GM21723 (cell line): ENCODE results near the gene RBM28.
"Not testable (repeated sequence)": the region's sequence is repeated elsewhere in the genome, so short reads cannot be mapped to it uniquely, and the experiment has no call there.

Experiments
- ATAC-seq: cut with Tn5 transposase; IDR thresholded peaks from one replicate; pipeline ENCODE4 v1.9.1; 2021; ENCODE audit warnings: mild to moderate bottlenecking, moderate library complexity; ENCODE audit not compliant: unreplicated experiment

RBM28 gene

DNA sequence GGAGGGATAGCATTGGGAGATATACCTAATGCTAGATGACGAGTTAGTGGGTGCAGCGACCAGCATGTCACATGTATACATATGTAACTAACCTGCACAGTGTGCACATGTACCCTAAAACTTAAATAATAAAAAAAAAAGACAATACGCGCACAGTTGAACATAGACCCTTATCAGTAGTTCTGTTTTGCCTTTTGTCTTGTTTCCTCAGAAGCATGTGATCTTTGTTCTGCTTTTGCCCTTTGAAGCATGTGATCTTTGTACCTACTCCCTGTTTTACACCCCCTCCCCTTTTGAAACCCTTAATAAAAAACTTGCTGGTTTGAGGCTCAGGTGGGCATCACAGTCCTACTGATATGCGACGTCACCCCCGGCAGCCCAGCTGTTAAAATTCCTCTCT lies 45.7 kb downstream of the RBM28 start:
- not testable (repeated sequence) for ATAC-seq

- ATAC-seq = no peak
Observed at GRCh38 chr7:128287556-128287955, 56.2 kb downstream of the RBM28 start.

DNA sequence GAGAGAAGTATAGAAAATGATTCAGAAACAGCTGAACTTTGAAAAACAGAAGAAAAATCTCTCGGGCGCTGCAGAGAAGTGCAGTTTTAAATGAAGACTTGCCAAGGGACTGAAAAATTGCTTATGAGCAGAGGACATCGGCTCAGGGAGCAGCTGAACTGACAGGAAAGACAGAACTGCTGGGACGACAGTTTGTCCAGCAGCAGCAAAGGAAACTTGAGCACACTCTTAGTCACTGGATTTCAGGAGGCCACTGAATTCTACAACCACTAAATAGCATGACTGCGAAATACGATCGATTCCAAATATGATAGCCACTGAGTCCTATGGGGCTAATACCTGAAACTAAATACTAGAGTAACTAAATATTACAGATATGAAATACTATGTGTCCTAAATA lies 59.6 kb downstream of the RBM28 start:
- no peak for ATAC-seq

- no peak for ATAC-seq
Observed at GRCh38 chr7:128281605-128282380, 61.9 kb downstream of the RBM28 start.

DNA sequence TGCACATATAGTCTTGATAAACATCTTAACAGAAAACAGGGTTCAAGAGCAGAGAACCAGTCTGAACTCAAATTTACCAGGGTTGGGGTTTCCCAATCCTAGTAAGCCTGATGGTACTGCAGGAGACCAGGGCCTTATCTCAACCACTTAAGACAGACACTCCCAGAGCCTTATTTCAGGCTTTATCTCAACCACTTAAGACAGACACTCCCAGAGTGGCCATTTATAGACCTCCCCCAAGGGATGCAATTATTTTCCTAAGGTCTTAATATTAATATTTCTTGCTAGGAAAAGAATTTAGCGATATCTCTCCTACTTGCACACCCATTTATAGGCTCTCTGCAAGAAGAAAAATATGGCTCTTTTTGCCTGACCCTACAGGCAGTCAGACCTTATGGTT lies 63.3 kb downstream of the RBM28 start:
- ATAC-seq = not testable (repeated sequence)

DNA sequence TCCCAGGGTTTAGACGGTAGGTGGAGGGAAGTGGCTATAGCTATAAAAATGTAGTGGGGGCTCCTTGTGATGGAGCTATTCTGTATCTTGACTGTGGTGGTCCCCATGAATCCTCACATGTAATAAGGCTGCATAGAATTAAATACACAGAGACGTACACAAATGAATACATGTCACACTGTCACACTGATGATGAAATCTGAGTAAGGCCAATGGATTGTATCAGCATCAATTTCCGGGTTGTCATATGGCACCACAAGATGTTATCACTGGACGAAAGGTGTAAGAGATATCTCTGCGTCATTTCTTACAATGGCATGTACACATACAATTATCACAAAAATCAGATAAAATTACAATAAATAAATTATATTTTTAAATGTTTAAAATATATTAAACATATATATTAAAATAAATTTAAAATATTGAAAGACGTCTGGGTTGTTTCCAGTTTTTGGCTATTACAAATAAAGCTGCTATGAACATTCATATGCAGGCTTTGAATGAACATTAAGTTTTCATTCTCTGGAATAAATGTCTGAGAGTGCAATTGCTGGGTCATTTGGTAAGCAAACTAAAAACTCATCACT lies 64.5 kb downstream of the RBM28 start:
- no peak for ATAC-seq

GRCh38 chr7:128278366-128278765 lies 65.3 kb downstream of the RBM28 start:
- no peak for ATAC-seq

GRCh38 chr7:128275681-128276080 lies 68.0 kb downstream of the RBM28 start:
- ATAC-seq = no peak

GRCh38 chr7:128274884-128275603 lies 68.7 kb downstream of the RBM28 start:
- no peak for ATAC-seq

GRCh38 chr7:128274246-128274883 lies 69.3 kb downstream of the RBM28 start:
- ATAC-seq = no peak

DNA sequence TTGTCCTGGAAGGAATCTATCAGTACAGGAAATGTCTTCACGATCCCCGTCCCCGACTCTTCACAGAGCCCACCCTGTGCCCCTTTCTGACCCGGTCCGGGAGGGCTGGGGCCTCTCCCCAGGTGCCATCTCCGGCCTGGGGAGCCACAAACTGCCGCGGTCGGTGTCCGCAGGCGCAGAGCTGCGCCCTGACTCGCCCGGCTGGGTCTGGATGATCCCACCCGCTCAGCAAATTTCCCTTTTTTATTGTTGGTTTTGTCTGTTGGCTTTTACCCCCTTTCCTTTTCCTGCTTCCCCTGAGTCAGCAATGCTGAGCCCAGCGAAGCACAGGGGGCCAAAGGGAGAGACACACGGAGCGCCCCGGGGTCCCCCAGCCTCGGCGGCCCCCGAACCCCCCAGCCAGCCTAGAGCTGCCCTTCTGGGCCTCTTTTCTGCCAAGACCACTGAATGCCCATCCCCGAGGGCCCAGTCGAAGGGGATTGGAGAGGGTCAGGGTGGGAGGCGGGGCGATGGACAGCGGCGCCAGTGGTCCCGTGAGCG lies 71.7 kb downstream of the RBM28 start:
- ATAC-seq = no peak

DNA sequence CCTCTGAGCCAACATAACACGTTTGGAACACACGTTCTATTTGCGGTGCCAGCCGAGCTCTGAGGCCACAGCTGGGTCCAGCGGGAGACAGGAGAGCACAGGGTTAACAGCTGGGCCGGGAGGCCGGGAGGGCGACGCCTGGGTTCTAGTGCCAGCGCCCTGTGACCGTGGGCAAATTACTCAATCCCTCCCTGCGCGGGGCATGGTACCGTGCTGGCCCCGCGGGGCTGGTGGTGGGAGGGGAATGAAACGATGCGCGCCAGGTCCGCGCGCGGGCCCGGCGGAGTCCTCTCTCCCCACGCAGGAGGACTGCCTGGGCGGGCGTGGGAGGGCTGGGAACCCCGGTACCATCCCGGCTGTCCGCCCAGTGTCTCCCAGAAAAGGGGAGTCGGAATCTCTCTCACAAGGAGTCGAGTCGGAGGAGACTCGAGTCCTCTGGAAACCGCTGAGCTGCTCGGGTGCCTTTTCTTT lies 72.2 kb downstream of the RBM28 start:
- ATAC-seq = no peak

GRCh38 chr7:128270826-128271272 lies 72.9 kb downstream of the RBM28 start:
- ATAC-seq = no peak

GRCh38 chr7:128268233-128268632 lies 75.5 kb downstream of the RBM28 start:
- ATAC-seq = no peak

GRCh38 chr7:128267595-128267924 lies 76.1 kb downstream of the RBM28 start:
- ATAC-seq = no peak

DNA sequence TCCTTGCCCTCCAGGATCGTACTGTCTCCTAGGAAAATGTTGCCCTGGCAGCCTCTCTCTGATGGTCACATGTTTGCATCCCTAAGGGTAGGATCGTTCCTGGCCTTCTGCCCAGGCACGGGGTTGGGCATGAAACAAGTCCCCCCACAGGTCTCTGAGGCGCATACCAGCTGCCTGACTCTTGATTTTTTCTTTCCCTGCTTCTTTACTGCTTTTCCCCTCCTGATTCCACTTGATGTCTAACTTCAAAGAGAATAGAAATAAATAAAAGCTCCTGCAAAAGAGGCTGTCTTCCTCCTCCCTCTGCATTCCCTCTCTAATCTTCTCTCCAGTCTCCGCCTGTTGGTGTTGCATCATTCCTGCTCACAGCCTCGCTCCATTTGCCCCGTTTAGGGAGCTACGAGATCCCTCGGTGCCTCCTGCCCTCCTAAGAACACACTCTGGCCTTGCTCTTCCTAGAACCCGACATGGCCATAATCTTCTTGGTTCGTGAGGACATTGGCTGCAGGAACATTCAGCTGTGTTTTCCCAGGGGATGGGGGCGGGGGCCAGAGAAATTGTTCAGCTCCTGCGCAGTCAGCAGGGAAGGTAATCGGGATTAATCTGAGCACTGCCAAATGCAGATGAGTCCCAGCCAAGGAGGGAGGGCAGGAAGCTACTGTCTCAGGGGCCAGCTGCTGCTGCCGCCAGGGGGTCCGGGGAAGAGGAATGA lies 76.7 kb downstream of the RBM28 start:
- no peak for ATAC-seq

DNA sequence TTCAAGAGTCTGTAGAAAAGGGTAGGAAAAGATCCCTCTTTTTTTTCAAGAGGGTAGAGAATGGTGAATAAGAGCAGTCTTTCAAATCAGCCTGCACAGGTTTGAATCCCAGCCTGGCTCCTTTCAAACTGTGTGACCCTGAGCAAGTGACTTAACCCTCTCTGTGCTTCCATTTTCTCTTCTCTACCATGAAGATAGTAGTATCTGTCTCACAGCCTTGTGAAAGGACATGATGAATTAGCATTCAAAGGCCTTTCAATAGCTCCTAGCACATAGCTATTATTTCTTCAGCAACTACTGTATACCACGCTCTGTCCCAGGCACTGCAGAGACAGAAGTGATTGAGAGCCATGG lies 77.2 kb downstream of the RBM28 start:
- no peak for ATAC-seq

DNA sequence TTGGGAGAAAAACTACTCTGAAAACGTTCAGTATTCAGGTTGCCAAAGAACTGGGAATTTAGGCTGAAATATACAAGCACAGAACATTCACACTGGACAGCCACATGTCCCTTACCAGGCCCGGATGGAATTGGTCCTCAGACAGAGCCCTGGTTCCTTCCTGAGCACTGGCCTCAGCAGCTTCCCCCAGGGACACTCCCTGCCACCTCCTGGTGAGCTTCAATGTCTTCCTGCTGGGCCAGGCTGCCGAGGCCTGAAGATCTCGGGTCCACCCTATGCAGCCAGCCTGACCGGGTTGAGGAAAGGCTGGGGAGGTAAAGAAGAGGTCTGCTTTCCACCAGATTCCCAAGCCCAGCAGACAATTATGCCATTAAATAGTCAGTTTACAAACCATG lies 77.8 kb downstream of the RBM28 start:
- no peak for ATAC-seq

DNA sequence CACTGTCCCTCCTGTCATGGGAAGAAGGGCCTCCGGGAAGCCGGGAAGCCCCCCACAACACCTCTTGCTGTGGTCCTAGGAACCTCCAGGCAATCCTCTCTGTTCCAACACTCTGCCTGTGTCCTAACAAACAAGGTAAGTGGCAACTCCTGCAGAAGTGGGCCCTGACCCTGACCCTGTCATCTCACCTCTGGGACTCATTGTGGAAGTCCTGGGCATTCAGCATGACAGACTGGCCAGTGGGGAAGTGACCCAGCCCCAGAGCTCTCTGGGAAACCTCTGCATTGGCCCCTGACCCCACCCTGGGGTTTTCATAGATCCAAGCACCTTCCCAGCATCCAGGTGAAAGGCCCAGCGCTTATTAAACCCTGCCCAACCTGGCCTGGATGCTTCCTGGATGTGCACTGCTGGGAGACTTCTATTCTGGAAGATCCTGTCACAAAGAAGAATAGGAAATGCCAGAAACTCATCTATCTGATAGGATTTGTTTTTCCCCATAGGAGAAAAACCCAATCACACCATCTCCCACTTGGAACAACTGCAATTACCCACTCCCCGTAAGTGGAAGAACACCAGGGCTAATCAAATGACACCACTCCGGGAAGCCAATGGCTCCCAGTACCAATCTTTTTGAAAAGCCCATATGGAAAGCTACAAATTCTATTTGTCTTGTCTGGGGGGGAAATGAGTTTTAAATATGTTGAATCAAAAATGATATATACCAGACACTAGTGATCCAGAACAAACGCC lies 78.4 kb downstream of the RBM28 start:
- no peak for ATAC-seq

DNA sequence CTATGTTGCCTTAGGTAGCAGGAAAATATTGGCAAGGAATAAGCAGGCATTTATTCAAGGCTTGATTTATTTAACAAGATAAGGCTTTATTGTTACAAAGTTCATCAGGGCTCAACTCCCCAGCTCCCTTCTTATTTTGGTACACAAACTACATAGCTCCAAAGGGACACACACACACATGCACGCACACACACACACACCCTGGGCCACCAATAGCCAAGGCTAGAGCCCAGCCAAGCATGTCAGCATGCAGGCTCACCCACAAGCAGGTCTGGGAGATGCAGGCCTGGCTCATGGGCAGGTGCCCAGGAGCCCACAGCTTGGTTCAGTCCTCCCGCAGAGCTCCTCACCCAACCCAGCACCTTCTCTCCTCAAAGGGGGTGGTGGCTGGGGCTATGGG lies 79.2 kb downstream of the RBM28 start:
- ATAC-seq = no peak
